K562 (cell line): Measurements from ENCODE around the gene CD300LD.

Experiments used
- KLF1 ChIP-seq: fragments of 450-650 bp; IDR thresholded peaks from 2 replicates; pipeline ENCODE4 v1.6.1; 2016; ENCODE audit warnings: missing genetic modification characterization, missing compliant biosample characterization
- RAD21 ChIP-seq, 2 experiments: fragments of 250-450 bp in 1 of 2; fragments of 450-650 bp in 1 of 2; sonication (Bioruptor Pico) in 1 of 2; formaldehyde crosslinking in 1 of 2; IDR thresholded peaks in 1 of 2; conservative IDR thresholded peaks in 1 of 2; 2 replicates each; pipeline versions ENCODE4 v1.4.0 to v1.8.0; 2020 to 2022; ENCODE audit warnings: mild to moderate bottlenecking in 2 of 2, moderate library complexity in 1 of 2
- ZBTB33 ChIP-seq: sonication (generic); formaldehyde crosslinking; IDR thresholded peaks from 2 replicates; pipeline ENCODE4 v1.8.1; 2023; ENCODE audit warnings: mild to moderate bottlenecking, missing genetic modification reagents
- TF ChIP-seq, protein P1 (sequence below): sonication (generic); formaldehyde crosslinking; IDR thresholded peaks from 2 replicates; pipeline ENCODE4 v1.8.0; 2022; ENCODE audit warnings: mild to moderate bottlenecking, low read depth, missing genetic modification reagents

GRCh38 chr17:74574489-74575142, 17.5 kb downstream of the CD300LD start:
- no peak for TF ChIP-seq KLF1
- no peak for TF ChIP-seq RAD21 (CRISPR knock-in tag; conservative IDR thresholded peaks at IDR 0.05 in 1 of 2, IDR thresholded peaks at IDR 0.05 in 1 of 2)
- TF ChIP-seq, protein P1, sequence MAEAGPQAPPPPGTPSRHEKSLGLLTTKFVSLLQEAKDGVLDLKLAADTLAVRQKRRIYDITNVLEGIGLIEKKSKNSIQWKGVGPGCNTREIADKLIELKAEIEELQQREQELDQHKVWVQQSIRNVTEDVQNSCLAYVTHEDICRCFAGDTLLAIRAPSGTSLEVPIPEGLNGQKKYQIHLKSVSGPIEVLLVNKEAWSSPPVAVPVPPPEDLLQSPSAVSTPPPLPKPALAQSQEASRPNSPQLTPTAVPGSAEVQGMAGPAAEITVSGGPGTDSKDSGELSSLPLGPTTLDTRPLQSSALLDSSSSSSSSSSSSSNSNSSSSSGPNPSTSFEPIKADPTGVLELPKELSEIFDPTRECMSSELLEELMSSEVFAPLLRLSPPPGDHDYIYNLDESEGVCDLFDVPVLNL (CRISPR knock-in tag) = no peak
- no peak for TF ChIP-seq ZBTB33 (CRISPR knock-in tag)
